GM12873 (cell line): ENCODE results near the gene ADORA1.

Source experiments
- CTCF ChIP-seq: IDR thresholded peaks from 2 replicates; pipeline ENCODE4 v1.5.1; 2012; ENCODE audit warnings: low read depth, mild to moderate bottlenecking, moderate library complexity, low read length, control low read depth; ENCODE audit not compliant: insufficient read depth; ENCODE audit errors: missing control alignments

The ADORA1 gene

GRCh38 chr1:203158960-203159665 is 31.6 kb downstream of the ADORA1 start:
- TF ChIP-seq CTCF: no peak

GRCh38 chr1:203159844-203160243 is 32.3 kb downstream of the ADORA1 start:
- TF ChIP-seq CTCF: no peak

- TF ChIP-seq CTCF: no peak
Observed at GRCh38 chr1:203161175-203161574, 33.6 kb downstream of the ADORA1 start.

- no peak for TF ChIP-seq CTCF
Observed at GRCh38 chr1:203161703-203162102, 34.2 kb downstream of the ADORA1 start.

- no peak for TF ChIP-seq CTCF
Observed at GRCh38 chr1:203162403-203162802, 34.9 kb downstream of the ADORA1 start.

- TF ChIP-seq CTCF: no peak
Observed at GRCh38 chr1:203163891-203164635, 36.5 kb downstream of the ADORA1 start.

GRCh38 chr1:203165101-203165799 is 37.7 kb downstream of the ADORA1 start:
- TF ChIP-seq CTCF: no peak
